ENCODE results near the gene ZNF672. TPM values are rescaled to one million over a fixed set of nuclear protein-coding genes. Genes with fewer than 3 reads are reported as not detected.

The ZNF672 gene
- total and polyA plus RNA-seq, 2 of the 13 experiments (the other 11 are each of a cell fraction or from before 2014, with no cell fraction given), result 17.2 to 22.9 TPM

GRCh38 chr1:248858891-248859889 is 21.2 kb downstream of the ZNF672 start, which contains the start of gene ZNF692 (continued):
- TF ChIP-seq ZNF33A (CRISPR knock-in tag; IDR thresholded peaks at IDR 0.05; ENCODE audit: borderline replicate concordance) (peak; percentile 44; the same call in 1 of the 2 replicates), CSRNP2 (CRISPR knock-in tag; conservative IDR thresholded peaks at IDR 0.05; ENCODE audit: low read depth) (no peak), NFAT5 (CRISPR knock-in tag; IDR thresholded peaks at IDR 0.05) (no peak), ZNF570 (CRISPR knock-in tag; IDR thresholded peaks at IDR 0.05; ENCODE audit: borderline replicate concordance) (no peak), NPAS2 (CRISPR knock-in tag; IDR thresholded peaks at IDR 0.05; ENCODE audit: borderline replicate concordance) (no peak), SRF (IDR thresholded peaks at IDR 0.05; ENCODE audit: low read depth, low read length) (no peak), ZNF260 (CRISPR knock-in tag; IDR thresholded peaks at IDR 0.05; ENCODE audit: borderline replicate concordance, low read depth) (no peak), ZNF609 (CRISPR knock-in tag; IDR thresholded peaks at IDR 0.05; ENCODE audit: borderline replicate concordance) (no peak), TIGD3 (CRISPR knock-in tag; IDR thresholded peaks at IDR 0.05; ENCODE audit: borderline replicate concordance) (no peak), SAP130 (CRISPR knock-in tag; IDR thresholded peaks at IDR 0.05; ENCODE audit: low read depth) (peak; percentile 64), CENPBD1 (CRISPR knock-in tag; IDR thresholded peaks at IDR 0.05; ENCODE audit: borderline replicate concordance, low read depth) (no peak), ARID2 (CRISPR knock-in tag; IDR thresholded peaks at IDR 0.05; ENCODE audit: borderline replicate concordance) (peak; percentile 79; the same call in 1 of the 2 replicates), MEIS2 (CRISPR knock-in tag; IDR thresholded peaks at IDR 0.05) (peak; percentile 17)

Measured in HepG2 (cell line).